NCI-H146 treated with DMSO at 0.1 percent for 48 hours (cell line): ENCODE data around the gene REC8.
"Not testable (repeated sequence)": the region's sequence is repeated elsewhere in the genome, so short reads cannot be mapped to it uniquely, and the experiment has no call there.

Source experiments
- DNase-seq: peaks from one replicate; lab custom pipeline; 2025; ENCODE audit not compliant: unreplicated experiment; lab: John Stamatoyannopoulos, UW

REC8 gene

DNA sequence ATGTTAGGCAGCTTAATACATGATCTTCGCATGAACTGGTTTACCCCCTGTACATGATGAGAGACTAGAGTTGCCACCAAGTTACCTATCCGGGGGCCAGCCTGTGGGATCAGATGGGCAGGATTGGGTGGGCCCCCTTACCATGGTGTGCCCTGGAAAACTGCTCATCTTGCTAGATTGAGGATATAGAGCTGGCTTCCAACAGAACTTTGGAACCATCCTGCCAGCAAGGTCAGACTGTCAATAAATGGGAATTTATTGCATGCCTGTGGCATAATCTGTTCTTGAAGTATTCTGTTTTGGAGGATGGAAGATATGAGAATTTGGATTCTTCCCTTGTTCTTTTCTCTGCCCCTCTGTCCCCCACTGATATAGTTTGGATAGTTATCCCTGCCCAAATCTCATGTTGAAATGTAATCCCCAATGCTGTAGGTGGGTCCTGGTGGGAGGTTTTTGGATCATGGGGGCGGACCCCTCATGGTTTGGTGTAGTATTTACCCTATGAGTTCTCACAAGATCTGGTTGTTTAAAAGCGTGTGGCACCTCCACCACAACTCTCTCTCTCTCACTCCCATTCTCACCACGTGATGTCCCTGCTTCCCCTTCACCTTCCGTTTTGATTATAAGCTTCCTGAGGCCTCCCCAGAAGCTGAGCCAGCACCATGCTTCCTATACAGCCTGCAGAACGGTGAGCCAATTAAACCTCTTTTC, 27.1 kb downstream of the REC8 start:
- no peak for DNase-seq

DNA sequence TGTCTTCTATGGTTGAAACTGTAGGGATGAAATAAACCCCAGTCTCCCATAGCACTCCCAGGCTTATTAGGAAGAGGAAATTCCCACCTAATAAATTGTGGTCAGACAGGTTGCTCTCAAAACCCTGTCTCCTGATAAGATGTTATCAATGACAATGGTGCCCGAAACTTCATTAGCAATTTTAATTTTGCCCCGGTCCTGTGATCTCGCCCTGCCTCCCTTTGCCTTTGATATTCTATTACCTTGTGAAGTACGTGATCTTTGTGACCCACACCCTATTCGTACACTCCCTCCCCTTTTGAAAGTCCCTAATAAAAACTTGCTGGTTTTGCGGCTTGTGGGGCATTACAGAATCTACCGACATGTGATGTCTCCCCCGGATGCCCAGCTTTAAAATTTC, 30.7 kb downstream of the REC8 start:
- DNase-seq = not testable (repeated sequence)

DNA sequence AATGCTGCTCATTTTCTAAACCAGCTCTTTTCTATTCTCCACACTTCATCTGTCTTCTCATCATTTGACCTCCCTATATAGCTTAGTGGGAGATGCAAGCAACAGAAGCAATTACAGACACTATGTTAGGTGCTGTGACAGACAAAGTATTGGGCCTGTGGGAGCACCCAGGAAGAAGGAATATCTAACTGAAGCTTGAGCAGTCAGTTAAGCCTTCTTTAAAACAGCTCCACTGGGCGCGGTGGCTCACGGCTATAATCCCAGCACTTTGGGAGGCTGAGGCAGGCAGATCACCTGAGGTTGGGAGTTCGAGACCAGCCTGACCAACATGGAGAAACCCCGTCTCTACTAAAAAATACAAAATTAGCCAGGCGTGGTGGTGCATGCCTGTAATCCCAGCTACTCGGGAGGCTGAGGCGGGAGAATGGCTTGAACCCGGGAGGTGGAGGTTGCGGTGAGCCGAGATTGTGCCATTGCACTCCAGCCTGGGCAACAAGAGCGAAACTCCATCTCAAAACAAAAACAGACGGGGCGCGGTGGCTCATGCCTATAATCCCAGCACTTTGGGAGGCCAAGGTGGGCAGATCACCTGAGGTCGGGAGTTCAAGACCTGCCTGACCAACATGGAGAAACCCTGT, 31.5 kb downstream of the REC8 start:
- not testable (repeated sequence) for DNase-seq

DNA sequence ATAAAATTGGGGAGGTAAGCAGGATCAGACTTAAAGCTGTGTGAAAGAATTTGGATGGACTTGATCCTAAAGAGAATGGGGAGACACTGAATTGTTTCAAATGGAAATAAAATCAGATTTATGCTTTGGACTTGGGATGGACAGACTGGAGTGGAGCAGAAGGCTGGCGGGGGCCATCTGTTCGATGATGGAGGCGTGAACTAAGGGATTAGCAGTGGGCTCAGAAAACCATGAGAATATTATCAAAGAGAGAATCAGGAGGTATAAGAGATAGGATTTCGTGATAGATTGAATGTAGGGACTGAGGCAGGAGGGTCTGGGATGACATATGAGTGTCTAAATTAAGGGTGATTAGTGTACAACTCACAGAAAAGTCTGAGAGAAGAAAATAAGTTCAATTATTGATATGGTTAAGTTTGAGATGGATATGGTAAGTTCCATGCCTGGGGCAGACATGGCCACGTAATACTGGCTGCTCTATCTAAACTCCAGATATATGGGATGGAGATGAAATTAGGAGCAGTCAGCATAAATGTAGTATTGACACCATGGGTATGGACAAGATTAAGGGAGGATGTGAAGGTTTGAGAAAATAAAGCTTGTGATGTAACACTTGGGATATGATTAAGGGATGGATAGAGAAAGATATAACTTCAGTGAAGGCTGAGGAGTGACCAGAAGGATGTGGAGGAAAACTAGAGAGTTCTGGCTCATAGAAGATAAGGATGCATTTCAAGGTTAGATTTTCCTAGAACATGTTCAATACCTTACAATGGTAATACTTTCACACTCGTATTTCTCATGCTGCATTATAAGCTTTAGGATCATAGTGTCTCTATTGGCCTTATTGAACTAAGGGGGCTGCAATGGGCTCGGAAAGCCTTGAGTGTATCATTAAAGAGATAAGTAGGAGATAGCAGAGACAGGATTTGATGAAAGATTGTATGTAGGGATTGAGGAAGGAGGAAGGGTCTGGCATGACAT, 32.6 kb downstream of the REC8 start:
- no peak for DNase-seq

DNA sequence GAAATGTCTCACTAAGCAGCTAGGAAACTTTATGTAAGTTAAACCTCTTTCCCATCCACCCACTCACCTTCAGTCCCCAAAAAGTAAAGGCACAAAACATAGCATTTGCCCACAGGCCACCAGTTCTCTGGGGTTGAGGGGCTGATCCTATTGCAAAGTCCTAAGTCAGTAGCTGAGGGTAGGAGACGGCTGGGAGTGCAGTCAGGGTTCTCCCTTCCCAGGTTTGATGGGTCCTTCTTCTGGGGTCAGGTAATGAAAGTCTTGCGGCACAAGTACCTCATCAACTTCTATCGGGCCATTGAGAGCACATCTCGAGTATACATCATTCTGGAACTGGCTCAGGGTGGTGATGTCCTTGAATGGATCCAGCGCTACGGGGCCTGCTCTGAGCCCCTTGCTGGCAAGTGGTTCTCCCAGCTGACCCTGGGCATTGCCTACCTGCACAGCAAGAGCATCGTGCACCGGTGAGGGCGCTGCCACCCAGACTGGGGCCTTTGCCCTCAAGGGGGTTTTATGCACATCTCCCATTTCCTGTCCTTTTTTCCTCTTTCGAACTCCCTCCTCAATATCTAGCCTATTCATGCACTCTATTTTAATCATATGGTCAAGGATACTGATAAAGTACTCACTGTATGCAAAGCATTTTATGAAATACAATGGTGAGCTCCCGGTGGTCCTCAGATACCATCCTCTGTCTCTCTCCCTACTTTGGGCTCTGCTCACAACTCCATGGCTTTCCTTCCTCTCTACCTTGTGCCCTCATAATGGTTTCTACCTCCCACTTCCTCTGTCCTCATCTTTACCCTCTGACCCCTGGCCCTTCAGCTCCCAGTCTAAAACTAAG, 34.6 kb downstream of the REC8 start:
- DNase-seq = no peak

DNA sequence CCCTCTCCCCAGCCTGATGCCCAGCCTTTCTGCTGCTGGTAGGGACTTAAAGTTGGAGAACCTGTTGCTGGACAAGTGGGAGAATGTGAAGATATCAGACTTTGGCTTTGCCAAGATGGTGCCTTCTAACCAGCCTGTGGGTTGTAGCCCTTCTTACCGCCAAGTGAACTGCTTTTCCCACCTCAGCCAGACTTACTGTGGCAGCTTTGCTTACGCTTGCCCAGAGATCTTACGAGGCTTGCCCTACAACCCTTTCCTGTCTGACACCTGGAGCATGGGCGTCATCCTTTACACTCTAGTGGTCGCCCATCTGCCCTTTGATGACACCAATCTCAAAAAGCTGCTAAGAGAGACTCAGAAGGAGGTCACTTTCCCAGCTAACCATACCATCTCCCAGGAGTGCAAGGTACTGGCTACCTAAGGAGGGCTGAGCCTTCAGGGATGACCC, 35.2 kb downstream of the REC8 start:
- DNase-seq = no peak

DNA sequence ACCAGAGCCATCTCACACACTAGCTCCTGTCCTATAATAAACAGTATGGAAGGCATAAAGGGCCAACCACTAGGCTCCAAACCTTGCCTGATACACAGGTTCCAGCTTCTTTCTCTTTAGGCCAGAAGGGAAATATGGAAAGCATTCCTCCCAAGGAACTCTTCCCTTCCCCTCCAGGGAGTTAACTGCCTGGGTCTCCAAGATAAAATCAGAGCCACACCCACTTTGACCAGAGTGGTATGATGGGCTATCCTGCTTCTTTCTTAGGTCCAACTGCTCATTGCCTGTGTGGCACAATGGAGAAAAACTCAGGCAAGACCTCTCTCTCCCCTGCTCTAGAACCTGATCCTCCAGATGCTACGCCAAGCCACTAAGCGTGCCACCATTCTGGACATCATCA, 35.7 kb downstream of the REC8 start:
- DNase-seq = no peak

DNA sequence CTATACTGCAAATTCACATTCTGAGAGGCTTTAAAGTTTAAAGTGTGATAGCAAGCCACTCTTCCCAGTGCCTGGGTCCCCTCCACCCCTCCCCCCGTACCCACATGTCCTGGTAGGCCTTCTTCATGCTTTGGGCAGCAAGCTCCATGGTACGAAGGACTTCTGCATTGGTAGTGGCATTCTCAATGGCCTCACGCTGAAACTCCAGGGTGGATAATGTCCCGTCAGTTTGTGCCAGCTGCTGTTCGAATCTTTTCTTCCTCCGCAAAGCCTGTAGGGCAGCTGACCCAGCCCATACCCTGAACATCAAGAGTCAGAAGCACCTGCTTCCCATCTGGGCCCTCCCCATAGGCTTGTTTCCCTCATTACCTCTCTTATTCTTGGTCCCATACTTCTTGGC, 39.4 kb downstream of the REC8 start:
- no peak for DNase-seq

DNA sequence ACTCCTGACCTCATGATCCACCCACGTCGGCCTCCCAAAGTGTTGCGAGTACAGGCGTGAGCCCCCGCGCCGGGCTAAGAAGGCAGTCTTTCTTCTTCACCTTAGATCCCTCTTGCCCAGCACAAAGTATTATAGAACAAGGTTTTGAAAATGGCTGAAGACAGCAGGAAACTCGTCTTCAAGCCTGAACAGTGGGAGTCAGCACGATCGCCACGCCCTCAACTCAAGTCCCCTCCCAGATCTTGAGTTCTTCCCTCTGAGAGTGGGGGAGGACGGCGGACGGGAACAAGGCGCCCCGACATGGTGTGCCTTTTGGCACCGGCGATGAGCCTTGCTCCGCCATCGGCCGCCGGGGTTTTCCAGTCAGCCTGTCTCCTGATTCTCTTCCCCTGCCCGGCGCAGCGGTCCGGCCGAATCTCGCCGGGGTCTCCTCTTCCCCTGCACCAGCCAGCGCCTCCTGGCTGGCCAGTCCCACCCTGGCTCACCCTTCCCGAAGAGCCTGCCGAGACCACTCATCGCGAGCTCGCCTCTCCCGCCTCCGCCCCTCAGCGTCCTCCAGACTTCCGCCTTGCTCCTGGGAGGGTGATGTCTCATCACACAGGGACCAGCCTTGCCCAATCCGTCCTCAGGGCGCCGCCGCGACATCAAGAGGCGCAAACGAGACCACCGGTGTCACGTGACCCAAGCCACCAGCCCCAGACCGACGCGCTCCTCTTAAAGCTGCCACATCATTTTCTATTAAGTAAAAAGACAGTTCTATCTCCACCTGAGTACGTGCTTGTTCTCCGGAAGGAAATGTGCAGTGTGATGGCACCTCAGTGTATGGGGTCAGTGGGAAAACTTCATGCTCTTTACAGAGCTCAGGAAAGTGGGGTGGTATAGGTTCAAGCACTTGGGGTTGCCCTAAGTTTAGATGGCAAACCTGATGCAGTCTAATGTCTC, 41.3 kb downstream of the REC8 start, which contains the start of gene CHMP4A:
CHMP4A (minus strand) TSS at position 565 of the 942 bp plus-strand sequence; CDS start at position 516, 49 bp downstream.
- peak; percentile 84 for DNase-seq

DNA sequence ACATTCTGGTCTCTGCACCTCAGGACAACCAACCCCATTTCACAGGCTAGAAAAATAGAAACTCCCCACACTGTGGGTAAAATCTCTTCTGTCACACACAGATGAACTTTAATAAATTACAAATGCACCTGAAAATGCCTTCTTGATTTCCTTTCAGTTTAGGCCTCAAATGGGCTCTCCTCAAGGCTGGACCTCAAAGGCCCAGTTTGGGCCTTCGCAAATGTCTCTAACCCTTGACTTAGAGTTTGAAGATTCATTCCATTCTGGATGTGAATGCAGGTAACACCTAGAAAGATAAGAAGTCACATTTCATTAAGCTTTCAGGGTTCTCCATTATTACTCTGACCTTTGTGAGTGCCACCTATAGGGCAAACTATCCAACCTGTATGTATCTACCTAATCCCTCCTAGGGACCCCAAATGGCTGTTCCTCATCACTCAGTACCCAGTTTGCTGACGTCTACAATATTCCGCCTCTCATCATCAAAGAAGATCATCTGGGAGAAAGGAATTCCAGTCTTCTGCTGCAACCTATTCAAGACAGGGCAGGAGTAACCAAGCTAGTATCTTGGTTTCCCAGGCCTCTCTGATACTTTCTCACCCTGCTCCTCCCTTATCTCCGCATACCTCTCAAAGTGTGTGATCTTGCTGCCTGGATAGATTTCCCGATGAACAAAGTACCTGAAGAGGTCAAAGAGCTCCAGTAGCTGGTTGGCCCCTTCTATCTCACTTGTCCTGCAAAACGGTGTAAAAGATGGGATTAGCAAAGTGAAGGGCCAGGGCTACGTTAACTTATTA, 42.2 kb downstream of the REC8 start:
- no peak for DNase-seq

DNA sequence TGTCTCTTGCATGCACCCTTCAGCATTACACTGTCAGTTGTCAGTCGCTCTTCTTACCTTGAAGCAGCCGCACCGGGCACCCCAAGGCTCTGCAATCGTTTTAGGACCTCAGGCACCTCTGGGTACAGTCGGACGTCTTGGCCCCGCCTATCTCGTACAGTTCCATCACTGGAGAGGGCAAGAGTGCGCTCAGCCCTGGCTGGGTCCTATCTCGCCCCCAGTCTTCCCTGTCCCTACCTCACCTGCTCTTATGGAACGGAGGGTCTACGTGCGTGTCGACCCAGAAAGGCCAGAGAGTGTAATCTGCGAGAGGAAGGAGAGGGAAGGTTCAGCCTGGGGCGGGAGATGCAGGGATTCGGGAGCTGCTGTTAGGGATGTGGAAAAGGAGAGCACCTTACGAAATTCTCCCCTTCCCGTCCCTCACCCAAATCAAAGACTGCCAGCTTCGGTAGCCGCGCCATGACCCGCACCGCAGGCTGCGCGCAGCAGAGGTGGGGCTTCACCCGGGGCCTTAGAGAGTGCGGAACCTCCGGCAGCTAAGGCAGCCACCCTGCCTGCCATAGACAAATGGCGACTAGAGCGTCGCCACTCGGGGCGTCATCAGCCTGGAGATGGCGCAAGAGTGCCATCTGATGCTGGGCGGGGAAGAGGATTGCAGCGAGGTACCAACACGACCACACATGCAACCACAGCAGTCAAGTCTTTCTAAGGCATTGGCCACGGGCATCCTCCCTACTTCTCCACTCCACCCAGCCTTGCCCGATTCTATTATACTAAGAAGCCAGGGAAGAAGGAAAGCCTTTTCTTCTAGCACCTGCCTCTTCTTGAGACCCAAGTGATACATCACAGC, 43.8 kb downstream of the REC8 start, which contains the start of gene MDP1:
MDP1 (minus strand) TSS at position 572 of the 850 bp plus-strand sequence; CDS start at position 461, 111 bp downstream.
- peak; percentile 73 for DNase-seq

DNA sequence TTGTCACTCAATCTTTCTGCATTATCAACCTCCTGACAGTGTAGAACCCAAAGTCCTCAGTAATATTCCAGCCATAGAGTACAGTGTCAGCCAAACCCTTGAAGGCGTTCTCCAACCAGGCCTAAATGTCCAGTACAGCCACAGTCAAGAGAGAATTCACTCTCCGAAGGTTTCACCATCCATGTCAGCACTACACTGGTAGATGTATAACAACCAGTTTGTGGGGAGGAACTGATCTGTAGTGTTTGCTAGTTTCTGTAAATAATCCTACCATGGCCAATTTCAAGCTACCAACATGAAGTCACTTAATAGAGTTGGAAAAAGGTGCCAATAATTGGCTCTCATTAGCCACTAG, 44.4 kb downstream of the REC8 start:
- no peak for DNase-seq

DNA sequence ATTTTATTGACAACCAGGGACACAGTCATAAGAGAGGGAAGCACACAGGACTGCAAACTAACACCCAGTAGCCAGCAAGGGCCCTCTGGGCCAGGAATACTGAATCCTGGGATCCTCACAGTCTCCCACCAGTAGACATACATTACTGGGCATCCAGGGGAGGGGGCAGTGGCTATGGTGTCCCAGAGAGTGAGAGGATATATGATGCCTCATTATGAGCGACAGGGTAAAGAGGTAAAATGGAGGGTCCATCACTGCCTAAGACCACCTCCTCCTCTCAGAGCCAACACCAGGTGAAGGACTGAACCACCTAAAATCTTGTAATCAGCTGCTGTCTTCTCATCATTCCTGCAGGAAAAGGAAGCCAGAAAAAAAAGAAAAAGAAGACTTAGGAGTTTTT, 45.0 kb downstream of the REC8 start:
- not testable (repeated sequence) for DNase-seq

DNA sequence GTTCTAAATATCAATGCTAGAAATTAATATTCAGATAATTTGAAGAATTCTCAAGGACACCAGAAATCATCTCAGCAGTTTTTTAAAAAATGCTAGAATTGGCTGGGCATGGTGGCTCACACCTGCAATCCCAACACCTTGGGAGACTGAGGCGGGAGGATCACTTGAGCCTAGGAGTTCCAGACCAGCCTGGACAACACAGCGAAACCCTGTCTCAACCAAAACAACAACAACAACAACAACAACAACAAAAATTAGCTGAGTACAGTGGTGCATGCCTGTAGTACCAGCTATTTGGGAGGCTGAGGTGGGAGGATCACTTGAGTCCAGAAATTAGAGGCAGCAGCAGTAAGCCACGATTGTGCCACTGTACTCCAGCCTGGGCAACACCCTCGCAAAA, 47.2 kb downstream of the REC8 start:
- no peak for DNase-seq

DNA sequence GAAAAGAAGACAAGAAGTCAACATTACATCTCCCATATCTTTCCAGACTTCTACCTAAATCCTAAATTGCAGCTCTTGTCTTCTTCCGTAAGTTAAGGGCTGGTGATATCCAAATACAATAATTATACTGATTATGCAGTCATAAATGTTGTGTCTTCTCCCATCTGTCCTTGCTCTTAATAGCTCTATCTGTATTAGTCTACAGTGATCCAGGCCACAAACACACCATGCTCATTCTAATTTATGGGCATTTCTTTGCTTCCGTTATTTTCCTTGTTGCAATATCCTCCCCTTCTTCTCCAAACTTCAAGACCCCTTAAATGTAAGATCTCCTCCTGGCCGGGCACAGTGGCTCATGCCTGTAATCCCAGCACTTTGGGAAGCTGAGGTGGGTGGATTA, 47.6 kb downstream of the REC8 start:
- DNase-seq = no peak

DNA sequence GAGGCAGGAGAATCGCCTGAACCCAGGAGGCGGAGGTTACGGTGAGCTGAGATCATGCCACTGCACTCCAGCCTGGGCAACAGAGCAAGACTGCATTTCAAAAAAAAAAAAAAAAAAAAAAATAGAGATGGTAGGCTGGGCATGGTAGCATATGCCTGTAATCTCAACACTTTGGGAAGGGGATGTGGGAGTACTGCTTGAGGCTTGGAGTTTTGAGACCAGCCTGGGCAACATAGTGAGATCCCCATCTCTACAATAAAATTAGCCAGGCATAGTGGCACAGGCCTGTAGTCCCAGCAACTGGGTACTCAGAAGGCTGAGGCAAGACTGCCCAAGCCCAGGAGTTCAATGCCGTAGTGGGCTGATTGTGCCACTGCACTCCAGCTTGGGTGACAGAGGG, 51.1 kb downstream of the REC8 start:
- not testable (repeated sequence) for DNase-seq

DNA sequence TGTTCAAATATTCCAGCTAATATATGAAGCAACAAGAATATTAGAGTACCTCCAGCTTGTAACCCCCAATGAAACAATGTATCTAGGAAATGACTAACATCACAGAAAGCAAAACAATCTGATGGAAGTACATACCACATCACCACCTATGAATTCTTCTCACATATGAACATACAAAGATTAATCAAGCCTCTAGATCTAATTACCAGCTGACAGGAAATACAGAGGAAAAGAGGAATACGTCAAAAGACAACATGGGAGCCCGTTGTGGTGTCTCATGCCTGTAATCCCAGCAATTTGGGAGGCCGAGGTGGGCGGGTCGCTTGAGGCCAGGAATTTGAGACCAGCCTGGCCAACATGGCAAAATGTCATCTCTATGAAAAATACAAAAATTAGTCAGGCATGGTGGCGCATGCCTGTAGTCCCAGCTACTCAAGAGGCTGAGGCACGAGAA, 52.8 kb downstream of the REC8 start:
- no peak for DNase-seq

DNA sequence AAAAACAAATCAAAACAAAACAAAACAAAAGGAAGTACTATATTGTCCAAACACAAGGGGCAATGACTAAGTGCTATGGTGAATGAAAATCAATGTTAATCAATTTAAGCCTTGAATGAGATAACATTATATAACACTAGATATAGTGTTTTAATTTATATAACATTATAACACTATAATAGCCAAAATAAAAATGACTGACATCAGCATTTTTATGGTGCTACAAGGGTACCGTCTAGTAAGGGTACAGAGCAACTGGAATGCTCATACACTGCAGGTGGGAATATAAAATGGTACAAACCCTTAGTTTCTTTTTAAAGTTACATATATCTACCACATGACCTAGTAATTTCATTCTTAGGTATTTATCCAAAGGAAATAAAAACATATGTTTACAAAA, 54.6 kb downstream of the REC8 start:
- no peak for DNase-seq
